HG02610 (cell line): ENCODE measurements around the gene FBXO28.
"Not testable (repeated sequence)": the region's sequence is repeated elsewhere in the genome, so short reads cannot be mapped to it uniquely, and the experiment has no call there.

ENCODE experiments used
- ATAC-seq: cut with Tn5 transposase; IDR thresholded peaks from one replicate; pipeline ENCODE4 v1.9.1; 2021; ENCODE audit warnings: mild to moderate bottlenecking, moderate library complexity; ENCODE audit not compliant: unreplicated experiment

Gene FBXO28

GRCh38 chr1:224182866-224183590 lies 69.1 kb downstream of the FBXO28 start, which contains the start of gene DEGS1:
TSS of gene DEGS1 (plus strand) at chr1:224183240. CDS start at chr1:224183337, 97 bp downstream.
- ATAC-seq: peak; percentile 65

DNA sequence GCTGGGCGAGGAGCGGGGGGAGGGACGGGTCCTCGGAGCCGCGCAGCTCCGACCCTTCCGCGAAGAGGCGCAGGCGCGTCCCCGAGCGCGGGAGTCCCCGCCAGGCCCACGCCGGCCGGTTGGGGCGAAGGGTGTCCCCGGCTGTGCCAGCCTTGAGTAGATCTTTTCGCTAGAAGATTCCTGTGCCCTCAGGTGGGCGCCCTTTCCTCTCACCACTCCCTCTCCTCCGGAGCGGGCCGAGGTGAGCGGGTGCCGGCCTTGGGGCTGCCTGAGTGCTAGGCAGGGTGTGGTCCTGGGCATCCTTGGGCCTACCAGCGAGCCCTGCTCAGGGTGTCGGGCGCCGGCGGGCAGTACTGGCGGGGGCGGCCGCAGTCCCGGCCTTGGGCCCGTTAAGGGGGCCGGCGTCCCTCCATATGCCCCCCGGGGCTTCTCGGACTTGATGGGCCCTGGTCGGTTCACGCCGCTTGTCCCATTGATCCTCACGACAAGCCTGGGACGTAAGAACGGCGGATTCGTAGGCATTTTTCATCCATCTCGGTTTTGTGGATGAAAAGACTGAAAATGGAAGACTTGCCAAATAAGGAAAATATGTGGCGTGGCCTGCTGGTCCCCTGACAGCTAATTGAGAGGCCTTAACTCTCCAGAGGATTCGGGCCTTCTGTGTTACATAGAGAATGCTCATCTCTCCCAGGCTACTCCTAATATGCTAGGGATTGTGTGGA lies 69.8 kb downstream of the FBXO28 start:
- ATAC-seq: peak; percentile 34

DNA sequence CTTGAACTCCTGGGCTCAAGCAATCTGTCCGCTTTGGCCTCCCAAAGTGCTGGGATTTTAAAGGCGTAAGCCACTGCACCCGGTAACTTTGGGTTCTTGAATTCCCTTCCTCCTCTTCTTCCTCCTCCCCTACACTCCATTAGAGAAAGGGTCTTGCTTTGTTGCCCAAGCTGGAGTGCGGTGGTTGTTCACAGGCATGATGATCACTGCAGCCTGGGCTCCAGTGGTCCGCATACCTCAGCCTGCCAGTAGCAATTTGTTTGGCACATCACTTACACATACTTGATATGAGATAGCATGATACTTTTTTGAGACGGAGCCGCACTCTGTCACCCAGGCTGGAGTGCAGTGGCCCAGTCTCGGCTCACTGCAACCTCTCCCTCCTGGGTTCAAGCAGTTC lies 71.3 kb downstream of the FBXO28 start:
- ATAC-seq: no peak

DNA sequence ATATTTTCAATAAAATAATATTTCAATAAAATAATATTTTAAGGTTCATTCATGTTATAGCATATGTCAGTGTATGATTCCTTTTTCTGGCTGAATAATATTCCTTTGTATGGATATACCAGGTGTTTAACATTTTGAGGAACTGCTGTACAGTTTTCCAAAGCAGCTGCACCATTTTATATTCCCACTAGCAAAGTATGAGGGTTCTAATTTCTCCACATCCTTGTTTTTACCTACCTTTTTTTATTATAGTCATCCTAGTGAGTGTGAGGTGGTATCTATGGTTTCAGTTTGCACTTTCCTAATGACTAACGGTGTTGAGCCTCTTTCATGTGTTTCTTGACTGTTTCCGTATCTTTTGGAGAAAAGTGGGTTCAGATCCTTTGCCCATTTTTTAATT lies 74.4 kb downstream of the FBXO28 start:
- ATAC-seq: no peak

GRCh38 chr1:224189561-224189960 lies 75.7 kb downstream of the FBXO28 start:
- no peak for ATAC-seq

DNA sequence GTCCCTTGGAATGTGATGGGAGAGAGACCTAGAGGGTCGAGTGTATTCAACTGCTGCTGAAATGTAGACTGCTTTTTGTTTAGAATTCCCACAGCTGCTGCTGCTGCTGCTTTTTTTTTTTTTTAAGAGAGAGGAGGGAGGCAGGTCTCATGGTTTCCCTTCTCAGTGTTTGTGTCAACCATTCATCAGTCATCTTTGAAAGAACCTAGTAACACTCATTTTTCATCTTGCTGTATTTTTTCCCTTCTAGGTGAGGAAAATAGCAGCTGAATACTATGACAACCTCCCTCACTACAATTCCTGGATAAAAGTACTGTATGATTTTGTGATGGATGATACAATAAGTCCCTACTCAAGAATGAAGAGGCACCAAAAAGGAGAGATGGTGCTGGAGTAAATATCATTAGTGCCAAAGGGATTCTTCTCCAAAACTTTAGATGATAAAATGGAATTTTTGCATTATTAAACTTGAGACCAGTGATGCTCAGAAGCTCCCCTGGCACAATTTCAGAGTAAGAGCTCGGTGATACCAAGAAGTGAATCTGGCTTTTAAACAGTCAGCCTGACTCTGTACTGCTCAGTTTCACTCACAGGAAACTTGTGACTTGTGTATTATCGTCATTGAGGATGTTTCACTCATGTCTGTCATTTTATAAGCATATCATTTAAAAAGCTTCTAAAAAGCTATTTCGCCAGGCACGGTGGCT lies 78.3 kb downstream of the FBXO28 start:
- peak; percentile 47 for ATAC-seq

DNA sequence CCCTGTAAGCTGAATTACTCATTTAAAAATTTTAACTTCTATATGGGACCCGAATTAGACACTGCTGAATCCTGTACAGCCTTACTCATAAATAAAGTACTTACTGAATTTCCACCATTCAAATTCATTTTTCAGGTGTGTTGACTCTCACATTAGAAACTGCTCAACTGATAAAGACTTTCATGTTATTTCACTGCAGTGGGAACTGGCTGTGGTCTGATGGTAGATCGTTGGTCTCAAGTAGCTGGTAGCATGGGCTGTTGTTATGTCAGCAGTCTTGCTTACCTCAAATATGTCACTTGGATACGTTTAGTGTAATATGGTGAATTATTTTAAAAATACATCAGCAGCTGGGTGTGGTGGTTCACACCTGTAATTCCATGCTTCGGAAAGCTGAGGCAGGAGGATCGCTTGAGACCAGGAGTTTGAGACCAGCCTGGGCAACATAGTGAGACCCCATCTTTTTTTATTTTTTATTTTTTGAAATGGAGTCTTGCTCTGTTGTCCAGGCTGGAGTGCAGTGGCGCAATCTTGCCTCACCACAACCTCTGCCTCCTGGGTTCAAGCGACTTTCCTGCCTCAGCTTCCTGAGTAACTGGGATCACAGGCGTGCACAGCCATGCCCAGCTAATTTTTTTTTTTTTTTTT lies 79.5 kb downstream of the FBXO28 start:
- ATAC-seq: no peak

DNA sequence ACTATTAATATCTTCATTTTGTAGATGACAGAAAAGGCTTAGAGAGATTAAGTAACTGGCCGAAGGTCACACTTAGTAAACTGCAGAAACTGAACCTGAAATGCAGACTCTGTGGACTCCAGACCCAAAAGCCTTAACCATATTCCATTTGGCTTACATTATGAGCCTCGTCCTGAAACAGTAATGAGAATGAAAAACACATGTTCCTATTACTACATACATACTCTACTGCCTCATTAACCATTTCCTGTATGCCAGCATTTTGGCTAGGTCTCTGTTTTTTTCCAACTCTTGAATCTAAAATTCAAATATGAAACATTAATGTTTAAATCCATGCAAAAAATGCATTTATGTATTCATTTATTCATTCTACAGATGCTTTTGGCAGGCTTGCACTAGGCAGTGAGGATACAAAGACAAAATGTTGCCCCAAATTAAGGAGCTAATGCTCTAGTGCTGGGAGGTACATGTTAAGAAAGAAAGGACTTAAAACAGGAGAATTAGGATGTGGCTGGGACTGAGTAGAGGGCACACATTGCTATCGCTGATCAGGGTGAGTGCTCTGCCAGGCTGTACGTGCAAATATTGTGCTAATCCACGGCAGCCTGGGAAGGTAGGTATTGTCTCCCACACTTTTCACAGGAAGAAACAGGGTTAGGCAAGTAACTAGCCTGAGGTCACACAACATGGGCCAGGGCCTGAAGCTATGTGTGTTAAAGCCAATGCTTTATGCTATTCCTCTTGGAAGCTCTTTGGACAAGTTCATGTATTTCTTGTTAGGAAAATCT lies 83.1 kb downstream of the FBXO28 start:
- ATAC-seq: no peak

- ATAC-seq: no peak
Measured at GRCh38 chr1:224198572-224198971, 84.7 kb downstream of the FBXO28 start.

DNA sequence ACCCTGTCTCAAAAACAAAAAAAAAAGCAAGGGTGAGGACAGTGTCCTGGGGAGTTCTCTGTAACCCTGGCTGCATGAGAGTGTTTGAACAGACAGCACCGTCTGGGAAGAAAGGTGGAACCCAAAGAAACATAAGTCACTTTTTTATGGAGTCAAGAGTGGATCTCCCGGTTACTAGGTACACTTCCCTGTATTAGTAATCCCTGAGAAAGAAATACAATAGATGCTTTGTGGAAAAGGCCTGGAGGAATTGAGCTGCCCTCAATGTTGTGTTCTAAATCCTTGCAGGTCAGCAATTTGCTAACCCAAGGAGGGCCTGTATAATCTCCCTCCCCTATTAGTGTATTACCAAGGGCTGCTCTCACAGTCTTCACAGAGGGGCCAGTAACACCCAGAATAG lies 85.8 kb downstream of the FBXO28 start:
- ATAC-seq: no peak

DNA sequence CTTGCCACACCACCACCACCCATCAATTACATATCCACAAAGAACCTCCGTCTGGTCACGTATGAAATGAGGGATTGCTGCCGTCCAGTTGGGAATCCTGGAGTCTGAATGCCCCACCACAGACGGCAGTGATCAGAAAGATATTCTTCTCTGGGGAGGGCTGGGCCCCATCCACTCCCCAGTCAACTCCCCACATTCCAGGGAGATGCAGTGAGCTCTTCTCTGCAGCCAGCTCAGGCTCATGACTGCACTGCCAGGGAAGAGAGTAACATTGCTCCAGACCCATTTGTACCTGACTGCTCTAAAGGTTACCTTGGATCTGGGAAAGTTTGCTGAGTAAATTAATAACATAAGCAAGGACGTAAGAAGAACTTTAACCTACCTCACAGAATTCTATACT lies 87.5 kb downstream of the FBXO28 start:
- ATAC-seq: no peak

DNA sequence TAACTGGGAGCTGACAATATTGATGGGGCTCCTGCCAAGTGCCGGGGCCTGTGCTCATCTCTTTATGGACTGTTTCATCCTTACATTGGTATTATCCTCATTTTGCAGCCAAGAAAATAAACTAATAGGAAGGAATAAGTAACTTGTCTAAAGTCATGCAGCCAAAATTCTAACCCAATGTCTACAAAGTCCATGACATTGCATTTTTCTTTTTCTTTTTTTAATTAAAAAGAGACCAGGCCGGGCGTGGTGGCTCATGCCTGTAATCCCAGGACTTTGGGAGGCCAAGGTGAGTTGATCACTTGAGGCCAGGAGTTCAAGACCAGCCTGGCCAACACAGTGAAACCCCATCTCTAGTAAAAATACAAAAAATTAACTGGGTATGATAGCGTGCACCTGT lies 87.9 kb downstream of the FBXO28 start:
- no peak for ATAC-seq

- ATAC-seq: peak; percentile 54
Measured at GRCh38 chr1:224203243-224204016, 89.5 kb downstream of the FBXO28 start.

DNA sequence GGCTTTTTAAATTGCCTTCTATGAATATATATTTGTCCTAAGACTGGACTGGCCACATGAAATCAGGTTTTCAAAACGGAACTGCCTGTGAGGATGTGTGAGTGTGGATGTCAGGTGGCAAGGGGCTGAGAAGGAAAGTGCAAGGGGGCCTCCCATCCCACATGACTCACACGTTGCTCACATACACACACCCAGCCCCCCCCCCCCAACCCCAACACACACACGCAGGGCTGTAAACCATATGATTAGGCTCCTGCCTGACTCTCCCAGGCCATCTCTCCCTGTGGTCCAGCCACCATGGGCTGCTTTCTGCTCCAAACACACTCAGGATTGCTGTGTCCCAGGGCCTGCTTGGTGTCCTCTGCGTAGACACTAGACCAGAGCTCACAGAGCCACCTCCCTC lies 91.5 kb downstream of the FBXO28 start:
- peak; percentile 41 for ATAC-seq

DNA sequence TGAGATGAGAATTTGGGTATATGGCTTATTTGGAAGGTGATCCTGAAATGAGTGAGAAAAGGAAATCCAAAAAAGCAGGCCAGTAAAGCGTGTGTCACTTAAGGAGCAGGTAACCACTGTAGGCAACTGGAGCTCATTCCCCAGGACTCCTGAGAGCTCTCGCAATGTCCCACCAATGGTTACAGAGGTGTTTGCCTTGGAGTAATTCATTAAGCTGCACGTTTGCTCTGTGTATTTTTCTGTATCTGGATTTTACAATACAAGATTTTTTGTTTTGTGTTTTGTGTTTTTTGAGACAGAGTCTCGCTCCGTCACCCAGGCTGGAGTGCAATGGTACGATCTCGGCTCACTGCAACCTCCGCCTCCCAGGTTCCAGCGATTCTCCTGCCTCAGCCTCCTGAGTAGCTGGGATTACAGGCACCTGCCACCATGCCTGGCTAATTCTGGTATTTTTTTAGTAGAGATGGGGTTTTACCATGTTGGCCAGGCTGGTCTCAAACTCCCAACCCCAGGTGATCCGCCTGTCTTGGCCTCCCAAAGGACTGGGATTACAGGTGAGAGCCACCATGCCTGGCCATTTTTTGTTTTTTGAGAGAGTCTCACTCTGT lies 92.1 kb downstream of the FBXO28 start:
- ATAC-seq: not testable (repeated sequence)

- no peak for ATAC-seq
Measured at GRCh38 chr1:224211206-224211962, 97.5 kb downstream of the FBXO28 start.
